Keratinocyte (primary cell): ENCODE data around the gene PURA. TPM values are rescaled to one million over a fixed set of nuclear protein-coding genes. Genes with fewer than 3 reads are reported as not detected.
"Not testable (repeated sequence)": the region's sequence is repeated elsewhere in the genome, so short reads cannot be mapped to it uniquely, and the experiment has no call there.

Source experiments
- DNase-seq: peaks from one replicate; pipeline ENCODE4 v3.0.0-alpha.2; 2011; ENCODE audit warnings: low read depth, missing footprints, low spot score
- FAIRE-seq: peaks from 2 replicates; lab custom pipeline; 2011; peaks lifted over from hg19 to GRCh38; lab: Jason Lieb, UNC
- H2AFZ ChIP-seq: 2 replicates; pipeline ENCODE4 v1.6.0; 2012; ENCODE audit warnings: low read length, control low read depth, inconsistent platforms; ENCODE audit not compliant: control insufficient read depth
- H3K27ac ChIP-seq: 2 replicates; pipeline ENCODE4 v1.5.1; 2011; ENCODE audit warnings: low read length; ENCODE audit not compliant: control insufficient read depth, insufficient read depth
- H3K27me3 ChIP-seq: 3 replicates; pipeline ENCODE4 v1.6.0; 2011; ENCODE audit warnings: low read length; ENCODE audit not compliant: control insufficient read depth, insufficient read depth; ENCODE audit errors: extremely low read depth
- H3K36me3 ChIP-seq, 2 experiments: 2 replicates in 1 of 2; 3 replicates in 1 of 2; pipeline ENCODE4 v1.5.1; 2011; ENCODE audit warnings: low read length in 2 of 2, mild to moderate bottlenecking in 1 of 2; ENCODE audit not compliant: control insufficient read depth in 2 of 2, insufficient read depth in 2 of 2; ENCODE audit errors: extremely low read depth in 1 of 2
- H3K4me1 ChIP-seq: 3 replicates; pipeline ENCODE4 v1.5.1; 2011; ENCODE audit warnings: low read length; ENCODE audit not compliant: control insufficient read depth, insufficient read depth; ENCODE audit errors: extremely low read depth
- H3K4me2 ChIP-seq: 3 replicates; pipeline ENCODE4 v1.6.0; 2011; ENCODE audit warnings: low read depth, low read length; ENCODE audit not compliant: control insufficient read depth, insufficient read depth; ENCODE audit errors: extremely low read depth
- H3K4me3 ChIP-seq, 3 experiments: fragments of 200-600 bp in 1 of 3; sonication (generic) in 1 of 3; 2 replicates in 2 of 3; 3 replicates in 1 of 3; pipeline ENCODE4 v1.5.1; 2011 to 2016; ENCODE audit warnings: low read length in 3 of 3, mild to moderate bottlenecking in 3 of 3, control low read depth in 2 of 3, inconsistent platforms in 1 of 3, low read depth in 1 of 3, mixed read lengths in 1 of 3, mixed run types in 1 of 3, moderate library complexity in 1 of 3; ENCODE audit not compliant: control insufficient read depth in 2 of 3, insufficient read depth in 2 of 3; ENCODE audit errors: extremely low read depth in 1 of 3
- H3K79me2 ChIP-seq: 2 replicates; pipeline ENCODE4 v1.6.0; 2012; ENCODE audit warnings: low read length; ENCODE audit not compliant: control insufficient read depth, insufficient read depth
- H3K9ac ChIP-seq: 3 replicates; pipeline ENCODE4 v1.6.0; 2011; ENCODE audit warnings: low read length; ENCODE audit not compliant: control insufficient read depth, insufficient read depth; ENCODE audit errors: extremely low read depth
- H3K9me1 ChIP-seq: 3 replicates; pipeline ENCODE4 v1.6.0; 2011; ENCODE audit warnings: low read length; ENCODE audit not compliant: control insufficient read depth, insufficient read depth; ENCODE audit errors: extremely low read depth
- H3K9me3 ChIP-seq: 2 replicates; pipeline ENCODE4 v1.5.1; 2012; ENCODE audit warnings: low read depth, low read length; ENCODE audit not compliant: control insufficient read depth
- H4K20me1 ChIP-seq: 3 replicates; pipeline ENCODE4 v1.6.0; 2011; ENCODE audit warnings: low read length; ENCODE audit not compliant: control insufficient read depth, insufficient read depth; ENCODE audit errors: extremely low read depth
- EZH2 ChIP-seq: IDR thresholded peaks from one replicate; pipeline ENCODE4 v1.6.1; 2012; ENCODE audit warnings: inconsistent platforms, mild to moderate bottlenecking, low read length, moderate library complexity
- dilution Hi-C: fragments of 300-500 bp; cut with MboI; formaldehyde crosslinking; loops from one replicate; pipeline ENCODE4 v1.7.0; 2020; ENCODE audit warnings: low sequenced_read_pairs; ENCODE audit not compliant: extremely low pct_ligation_motif_present
- polyA plus RNA-seq, 5 experiments: library from polyadenylated mRNA; depleted of rRNA in 3 of 5; stranded (reverse) in 3 of 5; stranded (forward) in 1 of 5; unstranded in 1 of 5; fragments of >200 nt; gene quantifications; 1 replicate in 1 of 5; 2 replicates in 3 of 5; 3 replicates in 1 of 5; pipeline versions ENCODE4 v1.2.1 to v1.2.3, GENCODE V29; 2011 to 2012; ENCODE audit warnings: missing spikeins in 2 of 5, low read depth in 1 of 5, low replicate concordance in 1 of 5
- TF ChIP-seq, protein P1 (sequence below), 3 experiments: IDR thresholded peaks in 1 of 3; conservative IDR thresholded peaks in 1 of 3; optimal IDR thresholded peaks in 1 of 3; 2 replicates in 2 of 3; 3 replicates in 1 of 3; pipeline versions ENCODE3 to v1.5.1; 2011; ENCODE audit warnings: low read length in 3 of 3, mild to moderate bottlenecking in 3 of 3, moderate library complexity in 2 of 3, control low read depth in 1 of 3, inconsistent platforms in 1 of 3; ENCODE audit not compliant: insufficient read depth in 2 of 3; ENCODE audit errors: extremely low read depth in 1 of 3

The PURA gene
- polyA plus RNA-seq, 1 donor (not counting 4 experiments of a cell fraction or from before 2014, with no cell fraction given): 4.1 TPM

DNA sequence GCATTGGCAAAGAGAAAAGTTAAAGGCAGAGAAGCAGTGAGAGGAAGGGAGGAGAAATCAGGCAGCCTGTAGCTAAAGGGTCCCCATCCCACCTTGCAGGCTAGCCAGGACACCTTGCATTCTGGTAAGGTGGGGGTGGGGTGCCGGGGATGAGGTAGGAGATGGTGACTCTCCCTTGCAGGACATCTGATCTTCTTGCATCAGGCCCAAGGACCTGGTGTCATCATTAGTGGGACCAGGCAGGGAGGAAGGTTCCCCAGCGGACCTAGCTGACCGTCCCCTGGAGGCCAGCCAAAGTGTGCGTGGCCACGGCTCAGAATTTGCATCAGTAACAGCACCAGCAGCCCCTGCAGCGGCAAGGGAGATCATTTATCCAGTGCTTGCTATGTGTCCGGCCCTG lies 39.3 kb downstream of the PURA start:
- DNase-seq (no peak), FAIRE-seq (no peak)
- Histone ChIP-seq H4K20me1 (no peaks in the 10 kb centered on the region), H3K9me3 (no peaks in the 10 kb centered on the region), H3K4me2 (no peak overlapping the region), H2AFZ (no peak overlapping the region), H3K9ac (no peak overlapping the region), H3K79me2 (no peaks in the 10 kb centered on the region), H3K4me1 (peaks cover 6% of the 10 kb centered on the region), H3K27me3 (no peaks in the 10 kb centered on the region), H3K9me1 (no peaks in the 10 kb centered on the region), H3K4me3 (no peak overlapping the region), H3K27ac (no peak overlapping the region), H3K36me3 (no peaks in the 10 kb centered on the region)
- TF ChIP-seq, protein P1, sequence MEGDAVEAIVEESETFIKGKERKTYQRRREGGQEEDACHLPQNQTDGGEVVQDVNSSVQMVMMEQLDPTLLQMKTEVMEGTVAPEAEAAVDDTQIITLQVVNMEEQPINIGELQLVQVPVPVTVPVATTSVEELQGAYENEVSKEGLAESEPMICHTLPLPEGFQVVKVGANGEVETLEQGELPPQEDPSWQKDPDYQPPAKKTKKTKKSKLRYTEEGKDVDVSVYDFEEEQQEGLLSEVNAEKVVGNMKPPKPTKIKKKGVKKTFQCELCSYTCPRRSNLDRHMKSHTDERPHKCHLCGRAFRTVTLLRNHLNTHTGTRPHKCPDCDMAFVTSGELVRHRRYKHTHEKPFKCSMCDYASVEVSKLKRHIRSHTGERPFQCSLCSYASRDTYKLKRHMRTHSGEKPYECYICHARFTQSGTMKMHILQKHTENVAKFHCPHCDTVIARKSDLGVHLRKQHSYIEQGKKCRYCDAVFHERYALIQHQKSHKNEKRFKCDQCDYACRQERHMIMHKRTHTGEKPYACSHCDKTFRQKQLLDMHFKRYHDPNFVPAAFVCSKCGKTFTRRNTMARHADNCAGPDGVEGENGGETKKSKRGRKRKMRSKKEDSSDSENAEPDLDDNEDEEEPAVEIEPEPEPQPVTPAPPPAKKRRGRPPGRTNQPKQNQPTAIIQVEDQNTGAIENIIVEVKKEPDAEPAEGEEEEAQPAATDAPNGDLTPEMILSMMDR (optimal IDR thresholded peaks at IDR 0.05 in 1 of 3, IDR thresholded peaks at IDR 0.05 in 1 of 3, conservative IDR thresholded peaks at IDR 0.05 in 1 of 3; ENCODE audit: extremely low read depth in 1 of 3, insufficient read depth in 2 of 3, low read length in 3 of 3): no peak
- TF ChIP-seq EZH2: no peak
- dilution Hi-C loops: loop anchor here (25.0 kb wide), 1 partner anchor 91 kb away; no protein-coding TSS in a partner anchor

DNA sequence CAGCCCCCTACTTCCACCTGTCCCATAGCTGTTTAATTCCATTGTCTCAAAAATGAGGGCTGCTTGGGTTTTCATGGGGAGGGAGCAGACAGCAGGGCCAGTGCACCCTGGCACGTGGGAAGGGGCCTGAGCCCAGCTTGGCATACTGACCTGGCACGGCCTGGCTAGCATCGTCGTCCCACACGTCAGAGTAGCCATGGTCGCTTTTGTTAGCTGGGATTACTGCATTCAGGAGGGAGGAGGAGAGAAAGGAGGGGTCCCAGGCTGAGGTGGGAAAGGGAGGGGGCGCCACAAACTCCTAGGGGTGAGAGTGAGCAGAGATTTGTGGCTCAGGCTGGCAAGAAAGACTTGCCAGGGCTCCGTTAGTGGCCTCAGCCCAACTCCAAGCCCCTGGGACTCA lies 40.0 kb downstream of the PURA start:
- dilution Hi-C loops: loop anchor here (25.0 kb wide), 1 partner anchor 92 kb away; no protein-coding TSS in a partner anchor
- FAIRE-seq: no peak
- Histone ChIP-seq H3K9me3 (no peaks in the 10 kb centered on the region), H2AFZ (no peak overlapping the region), H4K20me1 (no peaks in the 10 kb centered on the region), H3K79me2 (no peaks in the 10 kb centered on the region), H3K27me3 (no peaks in the 10 kb centered on the region), H3K36me3 (no peaks in the 10 kb centered on the region), H3K9me1 (no peaks in the 10 kb centered on the region), H3K27ac (no peak overlapping the region), H3K4me2 (no peak overlapping the region), H3K4me1 (peaks cover 6% of the 10 kb centered on the region), H3K9ac (no peak overlapping the region), H3K4me3 (no peak overlapping the region)
- TF ChIP-seq EZH2: no peak
- TF ChIP-seq, protein P1 (optimal IDR thresholded peaks at IDR 0.05 in 1 of 3, IDR thresholded peaks at IDR 0.05 in 1 of 3, conservative IDR thresholded peaks at IDR 0.05 in 1 of 3; ENCODE audit: extremely low read depth in 1 of 3, insufficient read depth in 2 of 3, low read length in 3 of 3): no peak
- no peak for DNase-seq

DNA sequence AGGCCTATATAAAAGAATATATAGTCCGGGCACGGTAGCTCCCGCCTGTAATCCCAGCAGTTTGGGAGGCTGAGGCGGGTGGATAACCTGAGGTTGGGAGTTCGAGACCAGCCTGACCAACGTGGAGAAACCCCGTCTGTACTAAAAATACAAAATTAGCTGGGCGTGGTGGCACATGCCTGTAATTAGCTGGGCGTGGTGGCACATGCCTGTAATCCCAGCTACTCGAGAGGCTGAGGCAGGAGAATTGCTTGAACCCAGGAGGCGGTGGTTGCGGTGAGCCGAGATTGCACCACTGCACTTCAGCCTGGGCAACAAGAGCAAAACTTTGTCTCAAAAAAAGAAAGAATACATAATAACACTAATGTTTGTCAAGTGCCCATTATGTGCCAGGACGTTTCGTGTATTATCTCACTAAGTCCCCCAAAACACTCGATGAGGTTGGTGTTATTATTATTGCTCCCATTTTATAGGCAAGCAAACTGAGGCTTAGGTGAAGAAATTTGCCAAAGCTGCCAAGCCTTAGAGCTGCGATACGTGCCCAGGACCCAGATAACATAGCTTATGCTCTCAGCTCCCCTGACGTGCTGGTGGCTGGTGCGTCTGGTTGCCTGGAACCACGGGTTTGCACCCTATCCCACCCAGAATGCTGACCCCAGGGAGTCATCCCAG lies 40.9 kb downstream of the PURA start:
- not testable (repeated sequence) for H2AFZ ChIP-seq, H3K9ac ChIP-seq, H3K4me2 ChIP-seq, H4K20me1 ChIP-seq, H3K36me3 ChIP-seq, H3K4me3 ChIP-seq, FAIRE-seq, H3K4me1 ChIP-seq, DNase-seq, H3K9me3 ChIP-seq, H3K79me2 ChIP-seq, H3K27me3 ChIP-seq, H3K27ac ChIP-seq, H3K9me1 ChIP-seq
- dilution Hi-C loops: loop anchor here (25.0 kb wide), 1 partner anchor 93 kb away; no protein-coding TSS in a partner anchor
